ENCODE measurements around the gene RGP1.

RGP1 gene

DNA sequence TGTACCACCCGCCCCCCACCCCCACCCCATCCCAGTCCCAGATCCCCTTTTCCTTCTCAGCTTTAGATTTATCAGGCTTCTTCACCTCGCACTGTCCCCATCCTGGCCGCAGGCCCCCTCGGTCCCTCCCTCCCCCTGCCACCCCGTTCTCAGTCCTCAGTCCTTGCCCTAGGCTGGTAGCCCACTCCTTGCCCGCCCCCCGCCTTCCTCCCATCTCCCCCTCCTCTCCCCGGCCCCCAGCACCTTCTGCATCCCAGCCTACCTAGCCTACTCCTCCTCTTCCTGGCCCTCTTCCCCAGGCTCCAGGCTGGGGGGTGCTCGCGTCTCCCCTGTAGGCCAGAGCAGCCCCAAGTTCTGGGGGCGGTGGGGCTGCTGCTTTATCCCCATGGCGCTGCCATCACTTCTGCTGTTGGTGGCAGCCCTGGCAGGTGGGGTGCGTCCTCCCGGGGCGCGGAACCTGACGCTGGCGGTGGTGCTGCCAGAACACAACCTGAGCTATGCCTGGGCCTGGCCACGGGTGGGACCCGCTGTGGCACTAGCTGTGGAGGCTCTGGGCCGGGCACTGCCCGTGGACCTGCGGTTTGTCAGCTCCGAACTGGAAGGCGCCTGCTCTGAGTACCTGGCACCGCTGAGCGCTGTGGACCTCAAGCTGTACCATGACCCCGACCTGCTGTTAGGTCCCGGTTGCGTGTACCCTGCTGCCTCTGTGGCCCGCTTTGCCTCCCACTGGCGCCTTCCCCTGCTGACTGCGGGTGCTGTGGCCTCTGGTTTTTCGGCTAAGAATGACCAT, 43.1 kb downstream of the RGP1 start:
- TF ChIP-seq, protein P1, sequence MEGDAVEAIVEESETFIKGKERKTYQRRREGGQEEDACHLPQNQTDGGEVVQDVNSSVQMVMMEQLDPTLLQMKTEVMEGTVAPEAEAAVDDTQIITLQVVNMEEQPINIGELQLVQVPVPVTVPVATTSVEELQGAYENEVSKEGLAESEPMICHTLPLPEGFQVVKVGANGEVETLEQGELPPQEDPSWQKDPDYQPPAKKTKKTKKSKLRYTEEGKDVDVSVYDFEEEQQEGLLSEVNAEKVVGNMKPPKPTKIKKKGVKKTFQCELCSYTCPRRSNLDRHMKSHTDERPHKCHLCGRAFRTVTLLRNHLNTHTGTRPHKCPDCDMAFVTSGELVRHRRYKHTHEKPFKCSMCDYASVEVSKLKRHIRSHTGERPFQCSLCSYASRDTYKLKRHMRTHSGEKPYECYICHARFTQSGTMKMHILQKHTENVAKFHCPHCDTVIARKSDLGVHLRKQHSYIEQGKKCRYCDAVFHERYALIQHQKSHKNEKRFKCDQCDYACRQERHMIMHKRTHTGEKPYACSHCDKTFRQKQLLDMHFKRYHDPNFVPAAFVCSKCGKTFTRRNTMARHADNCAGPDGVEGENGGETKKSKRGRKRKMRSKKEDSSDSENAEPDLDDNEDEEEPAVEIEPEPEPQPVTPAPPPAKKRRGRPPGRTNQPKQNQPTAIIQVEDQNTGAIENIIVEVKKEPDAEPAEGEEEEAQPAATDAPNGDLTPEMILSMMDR (IDR thresholded peaks at IDR 0.05): no peak
- peak overlapping the region; percentile 93 for H3K4me3 ChIP-seq
- peak overlapping the region; percentile 77 to 92 for H3K27ac ChIP-seq
- DNase-seq (ENCODE audit: low spot score): no peak

DNA sequence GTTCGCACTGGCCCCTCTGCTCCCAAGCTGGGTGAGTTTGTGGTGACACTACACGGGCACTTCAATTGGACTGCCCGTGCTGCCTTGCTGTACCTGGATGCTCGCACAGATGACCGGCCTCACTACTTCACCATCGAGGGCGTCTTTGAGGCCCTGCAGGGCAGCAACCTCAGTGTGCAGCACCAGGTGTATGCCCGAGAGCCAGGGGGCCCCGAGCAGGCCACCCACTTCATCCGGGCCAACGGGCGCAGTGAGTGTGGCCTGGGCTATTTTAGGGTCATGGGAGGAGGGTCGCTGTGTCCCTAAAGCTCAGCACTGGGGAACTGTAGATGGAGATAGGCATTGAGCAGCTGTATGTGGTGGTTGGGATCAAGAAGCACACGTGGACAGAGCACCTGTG, 43.7 kb downstream of the RGP1 start:
- TF ChIP-seq, protein P1 (IDR thresholded peaks at IDR 0.05): no peak
- no peak for DNase-seq (ENCODE audit: low spot score)
- Histone ChIP-seq H3K27ac (peak overlapping the region; percentile 19 to 30), H3K4me3 (peak overlapping the region; percentile 93)

DNA sequence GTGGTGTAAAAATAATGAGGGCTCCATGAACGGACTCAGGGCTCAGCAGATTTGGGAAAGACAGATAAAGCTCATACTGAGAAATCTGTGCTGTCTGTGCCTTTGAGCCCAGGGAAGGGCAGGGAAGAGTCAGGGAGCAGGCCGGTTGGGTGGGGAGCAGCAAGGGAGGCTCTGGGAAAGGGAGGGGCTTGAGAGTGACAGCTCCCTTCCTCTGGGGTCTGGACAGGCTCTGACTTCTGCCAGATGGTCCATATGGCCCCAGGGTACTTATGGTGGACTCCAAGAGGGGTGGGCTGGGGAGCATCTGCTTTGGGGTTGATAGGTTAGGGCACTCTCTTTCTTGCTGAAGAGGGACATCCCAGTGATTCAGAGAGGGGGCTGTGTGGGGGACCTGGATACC, 44.4 kb downstream of the RGP1 start:
- TF ChIP-seq, protein P1 (IDR thresholded peaks at IDR 0.05): no peak
- Histone ChIP-seq H3K4me3 (peak overlapping the region; percentile 93), H3K27ac (peak overlapping the region; percentile 19 to 30)
- no peak for DNase-seq (ENCODE audit: low spot score)

DNA sequence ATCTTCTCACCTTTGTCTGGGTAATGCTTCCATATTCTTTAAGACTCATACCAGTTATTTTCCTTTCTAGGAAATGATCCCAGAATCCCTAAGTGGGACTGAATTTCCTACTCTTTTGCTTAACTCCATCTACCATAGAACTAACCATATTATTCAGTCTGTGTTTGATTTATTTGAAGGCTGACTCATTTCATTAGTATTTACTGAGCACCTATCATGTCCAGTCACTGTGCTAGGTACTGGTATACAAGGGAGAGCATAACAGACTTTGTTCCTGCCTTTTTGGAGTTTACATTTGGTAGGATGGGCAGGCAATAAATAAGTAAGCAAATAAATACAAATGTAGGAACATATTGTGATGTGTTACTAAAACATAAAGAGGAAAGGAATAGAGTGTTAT, 46.6 kb downstream of the RGP1 start:
- no peak for DNase-seq (ENCODE audit: low spot score)

DNA sequence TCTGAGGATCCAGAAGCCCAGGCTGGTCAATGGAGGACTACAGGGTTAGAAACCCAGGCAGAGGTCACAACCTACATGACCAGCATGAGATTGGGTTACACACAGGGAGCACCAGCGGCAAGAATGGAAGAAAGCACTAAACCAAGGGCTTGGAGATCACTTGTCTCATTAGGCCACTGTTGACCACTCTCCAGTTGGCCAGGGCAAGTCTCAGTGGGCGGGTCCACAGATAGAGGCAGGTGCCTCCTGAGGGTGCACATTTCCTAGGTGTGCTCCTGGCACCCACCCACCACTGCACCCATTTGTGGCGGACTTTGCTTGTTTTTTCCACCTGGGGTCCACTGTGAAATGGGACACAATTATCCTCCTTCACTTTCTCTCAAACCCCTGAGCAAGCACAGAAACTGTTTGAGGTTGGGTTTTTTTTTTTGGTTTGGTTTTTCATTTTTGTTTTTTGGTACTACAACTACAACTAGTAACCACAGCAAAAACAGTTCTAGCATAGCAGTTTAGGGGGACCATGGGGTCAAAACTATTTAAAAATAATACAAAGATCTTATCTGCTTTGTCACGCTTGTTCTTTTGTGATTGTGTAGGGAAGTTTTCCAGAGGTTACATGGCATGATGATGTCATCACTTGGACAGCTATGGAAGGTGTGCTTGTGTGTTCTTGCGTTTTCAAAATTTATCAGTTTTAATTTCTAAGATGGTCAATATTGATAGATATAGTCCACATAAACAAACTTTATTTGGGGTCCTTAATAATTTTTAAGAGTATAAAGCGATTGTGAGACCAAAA, 48.4 kb downstream of the RGP1 start:
- Histone ChIP-seq H3K4me3 (no peak overlapping the region), H3K27ac (no peak overlapping the region)
- TF ChIP-seq, protein P1 (IDR thresholded peaks at IDR 0.05): no peak
- no peak for DNase-seq (ENCODE audit: low spot score)

More for the DNA sequence above, 46.6 kb downstream of the RGP1 start:
- TF ChIP-seq, protein P1 (IDR thresholded peaks at IDR 0.05): no peak
- Histone ChIP-seq H3K27ac (no peak overlapping the region), H3K4me3 (no peak overlapping the region)

DNA sequence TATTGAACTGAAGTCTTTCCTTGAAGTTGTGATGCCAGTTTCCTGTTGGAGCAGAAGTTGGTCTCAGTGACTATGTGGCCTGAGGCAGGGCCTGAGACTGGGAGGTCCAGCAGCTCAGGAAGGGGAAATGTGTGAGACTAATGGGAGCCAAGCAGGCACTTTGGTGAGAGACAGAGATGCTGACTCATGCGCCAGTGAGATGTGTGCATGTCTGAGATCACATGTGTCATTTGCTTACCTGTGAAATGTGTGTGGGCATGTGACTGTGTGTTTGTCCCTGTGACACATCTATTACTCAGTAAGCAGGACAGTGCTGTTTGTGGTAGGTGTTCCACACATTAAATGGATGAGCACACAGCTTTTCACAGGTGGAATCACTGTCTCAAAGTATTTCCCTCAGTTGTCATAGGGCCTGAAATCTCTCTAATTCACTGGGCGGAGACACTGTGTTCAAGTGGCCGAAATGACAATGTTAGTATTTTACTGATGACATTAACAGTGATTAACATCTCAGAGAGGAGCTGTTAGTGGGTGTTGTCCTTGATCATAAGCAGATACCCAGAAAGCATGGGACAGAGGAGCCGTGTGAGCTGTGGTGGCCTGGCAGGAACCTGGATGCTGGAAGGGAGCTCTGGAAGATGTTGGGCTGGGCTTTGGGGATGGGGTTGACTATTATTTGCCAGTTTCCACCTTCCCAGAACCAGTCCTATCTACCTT, 49.7 kb downstream of the RGP1 start:
- H3K27ac ChIP-seq: no peak overlapping the region
- TF ChIP-seq, protein P1 (IDR thresholded peaks at IDR 0.05): no peak

More for the DNA sequence above, 49.7 kb downstream of the RGP1 start:
- H3K4me3 ChIP-seq: no peak overlapping the region
- DNase-seq (ENCODE audit: low spot score): peak; percentile 57
